HUES48 (cell line): Measurements from ENCODE around the gene EIF6.
A peak's percentile ranks its signal among the peaks of the same experiment; 100 is the strongest.

ENCODE experiments used
- H3K27ac ChIP-seq: one replicate; pipeline ENCODE4 v1.7.0; 2013; ENCODE audit warnings: low read depth, low read length, inconsistent platforms
- H3K27me3 ChIP-seq: 2 replicates; pipeline ENCODE4 v1.6.1; 2013; ENCODE audit warnings: mild to moderate bottlenecking, low read length; ENCODE audit not compliant: control insufficient read depth, insufficient read depth
- H3K36me3 ChIP-seq: 2 replicates; pipeline ENCODE4 v1.6.1; 2013; ENCODE audit warnings: low read length; ENCODE audit not compliant: control insufficient read depth, insufficient read depth
- H3K4me1 ChIP-seq: 2 replicates; pipeline ENCODE4 v1.6.1; 2013; ENCODE audit warnings: mild to moderate bottlenecking, low read length; ENCODE audit not compliant: control insufficient read depth, insufficient read depth
- H3K4me3 ChIP-seq: 2 replicates; pipeline ENCODE4 v1.5.1; 2013; ENCODE audit warnings: mild to moderate bottlenecking, low read depth, low read length
- H3K9ac ChIP-seq: 2 replicates; pipeline ENCODE4 v1.6.1; 2013; ENCODE audit warnings: mild to moderate bottlenecking, low read depth, low read length, moderate library complexity
- H3K9me3 ChIP-seq: 2 replicates; pipeline ENCODE4 v1.6.1; 2013; ENCODE audit warnings: low read length; ENCODE audit not compliant: control insufficient read depth, insufficient read depth

The EIF6 gene

GRCh38 chr20:35311409-35311808, 26.8 kb upstream of the EIF6 start:
- Histone ChIP-seq H3K27ac (peak overlapping the region; percentile 75), H3K9ac (no peak overlapping the region), H3K4me1 (peaks cover 28% of the 10 kb centered on the region), H3K27me3 (no peaks in the 10 kb centered on the region), H3K9me3 (no peaks in the 10 kb centered on the region), H3K4me3 (no peak overlapping the region), H3K36me3 (peaks cover 9% of the 10 kb centered on the region; the same call in 1 of the 2 replicates)

- no peak overlapping the region for H3K9ac ChIP-seq
- no peak overlapping the region for H3K27ac ChIP-seq
- no peaks in the 10 kb centered on the region for H3K27me3 ChIP-seq
- peaks cover 27% of the 10 kb centered on the region for H3K4me1 ChIP-seq
- peaks cover 7% of the 10 kb centered on the region for H3K36me3 ChIP-seq
- no peak overlapping the region for H3K4me3 ChIP-seq
- no peaks in the 10 kb centered on the region for H3K9me3 ChIP-seq
These were observed 23.4 kb upstream of the EIF6 start for GRCh38 chr20:35307666-35308653.

DNA sequence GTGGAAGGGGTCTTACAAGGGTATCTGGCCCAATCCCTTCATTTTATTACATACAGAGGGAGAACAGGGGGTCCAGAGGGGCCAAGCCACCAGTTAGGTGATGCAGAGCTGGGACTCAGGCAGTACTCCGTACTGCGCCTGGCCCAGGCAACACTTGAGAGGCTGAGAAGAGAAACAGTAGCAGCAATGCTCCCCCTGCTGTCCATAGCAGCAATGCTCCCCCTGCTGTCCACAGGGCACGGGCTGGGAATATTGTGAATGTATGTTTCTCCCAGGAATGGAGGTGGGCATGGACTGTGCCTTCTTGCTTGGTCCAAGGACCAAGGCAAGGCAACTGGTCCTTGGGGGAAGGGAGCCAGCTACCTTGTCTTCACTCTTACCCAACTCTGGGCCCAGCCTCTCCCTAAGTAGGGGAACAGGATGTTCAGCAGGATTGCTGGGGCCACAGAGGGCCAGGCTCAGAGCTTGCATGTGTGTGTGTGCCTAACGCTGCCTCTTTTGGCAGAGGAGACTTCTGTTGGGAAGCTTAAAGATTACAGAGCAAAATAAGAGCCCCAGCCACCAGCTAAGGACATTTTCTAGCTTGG, 22.5 kb upstream of the EIF6 start:
- Histone ChIP-seq H3K9ac (no peak overlapping the region), H3K4me1 (peaks cover 18% of the 10 kb centered on the region), H3K27ac (peak overlapping the region; percentile 43), H3K36me3 (peaks cover 7% of the 10 kb centered on the region), H3K4me3 (no peak overlapping the region), H3K9me3 (no peaks in the 10 kb centered on the region), H3K27me3 (no peaks in the 10 kb centered on the region)

DNA sequence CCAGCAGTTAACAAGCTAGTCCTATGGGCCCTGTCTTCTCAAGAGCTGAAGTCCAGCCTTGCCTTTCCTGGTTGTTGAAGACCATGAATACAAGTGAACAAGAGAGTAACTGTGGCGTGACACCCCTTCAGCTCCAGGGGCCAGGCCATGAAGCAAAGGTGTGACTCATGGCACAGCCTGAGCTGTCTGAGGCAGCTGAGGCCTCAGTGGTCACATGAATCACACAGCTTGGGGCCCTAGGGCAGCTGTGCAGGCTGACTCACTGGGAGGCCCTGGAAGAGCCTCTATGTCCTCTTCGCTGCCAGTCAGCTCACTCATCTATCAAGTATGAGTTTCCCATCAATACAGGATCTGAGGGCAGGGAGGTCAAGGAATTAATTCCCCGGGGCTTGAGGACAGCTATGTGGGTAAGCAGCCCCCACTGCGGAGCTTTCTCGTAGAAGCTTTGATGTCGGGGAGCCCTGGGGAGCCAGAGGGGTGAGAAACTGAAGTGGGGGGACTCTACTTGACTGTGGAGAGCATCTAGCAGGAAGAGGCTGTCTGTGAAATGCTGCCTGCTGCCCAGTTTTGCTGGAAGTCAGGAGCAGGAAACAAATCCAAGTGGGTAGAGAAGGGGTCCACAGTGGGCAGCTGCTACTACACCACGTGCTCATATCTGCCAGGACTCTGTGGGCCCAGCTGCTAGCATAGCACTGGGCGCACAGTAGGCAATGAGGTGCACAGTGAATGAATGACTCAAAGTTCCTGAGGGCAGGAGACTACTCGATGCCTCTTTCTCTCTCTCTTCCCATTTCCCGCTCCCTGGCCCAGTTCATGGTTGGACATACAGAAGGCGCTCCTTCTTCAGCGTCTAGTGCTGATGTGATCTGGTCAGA, 21.3 kb upstream of the EIF6 start:
- peaks cover 13% of the 10 kb centered on the region for H3K4me1 ChIP-seq

DNA sequence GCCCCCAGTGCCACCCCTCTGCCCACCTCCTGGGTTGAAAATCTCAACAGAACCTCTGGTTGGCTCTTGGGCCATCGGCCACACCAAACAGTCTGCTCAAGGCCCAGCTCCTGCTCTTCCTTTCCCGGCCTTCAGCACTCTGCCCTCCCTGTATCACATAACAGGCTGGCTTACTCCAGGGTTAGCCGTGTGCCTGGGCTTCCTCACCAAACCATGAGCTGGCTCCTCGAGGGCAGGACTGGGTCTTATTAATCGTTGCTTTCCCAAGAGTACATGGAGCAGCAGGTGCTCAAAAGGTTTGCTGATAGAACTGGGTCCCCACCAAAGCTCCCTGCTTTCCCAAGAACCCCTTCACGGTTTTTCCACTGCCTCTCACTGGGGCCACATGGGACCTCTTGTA, 20.4 kb upstream of the EIF6 start:
- no peak overlapping the region for H3K9ac ChIP-seq
- H3K9me3 ChIP-seq, result no peaks in the 10 kb centered on the region
- H3K4me1 ChIP-seq, result peaks cover 13% of the 10 kb centered on the region
- peak overlapping the region; percentile 31 for H3K27ac ChIP-seq
- peaks cover 7% of the 10 kb centered on the region for H3K36me3 ChIP-seq
- H3K27me3 ChIP-seq, result no peaks in the 10 kb centered on the region
- no peak overlapping the region for H3K4me3 ChIP-seq

More for the DNA sequence above, 21.3 kb upstream of the EIF6 start:
- H3K27ac ChIP-seq, result peak overlapping the region; percentile 31
- H3K9me3 ChIP-seq, result no peaks in the 10 kb centered on the region
- no peak overlapping the region for H3K9ac ChIP-seq
- H3K4me3 ChIP-seq, result no peak overlapping the region
- H3K27me3 ChIP-seq, result no peaks in the 10 kb centered on the region
- H3K36me3 ChIP-seq, result peaks cover 7% of the 10 kb centered on the region

GRCh38 chr20:35303735-35304491, 19.3 kb upstream of the EIF6 start:
- H3K4me1 ChIP-seq, result peaks cover 13% of the 10 kb centered on the region
- H3K9me3 ChIP-seq, result no peaks in the 10 kb centered on the region
- no peak overlapping the region for H3K9ac ChIP-seq
- H3K27ac ChIP-seq, result peak overlapping the region; percentile 32
- no peak overlapping the region for H3K4me3 ChIP-seq
- H3K36me3 ChIP-seq, result peaks cover 4% of the 10 kb centered on the region; the same call in 1 of the 2 replicates
- no peaks in the 10 kb centered on the region for H3K27me3 ChIP-seq

DNA sequence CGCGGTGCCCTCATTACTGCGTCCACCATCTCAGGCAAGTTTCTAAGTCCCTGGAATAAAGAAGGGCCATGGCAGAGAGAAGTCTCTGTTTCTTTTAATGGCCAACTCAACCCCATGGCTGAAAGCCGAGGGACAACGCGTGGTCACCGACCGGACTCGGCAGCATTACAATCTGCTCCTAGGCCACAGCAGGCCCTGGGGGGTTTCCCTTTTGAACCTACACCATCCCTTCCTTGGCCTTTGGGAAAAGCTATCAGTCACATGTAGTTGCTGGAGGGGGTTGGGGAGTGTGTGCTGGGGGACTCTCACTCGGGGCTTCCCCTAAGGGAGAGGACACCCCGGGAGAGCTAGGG, 18.8 kb upstream of the EIF6 start:
- H3K4me3 ChIP-seq, result no peak overlapping the region
- no peak overlapping the region for H3K27ac ChIP-seq
- no peaks in the 10 kb centered on the region for H3K9me3 ChIP-seq
- peaks cover 3% of the 10 kb centered on the region; the same call in 1 of the 2 replicates for H3K36me3 ChIP-seq
- no peak overlapping the region for H3K9ac ChIP-seq
- peaks cover 13% of the 10 kb centered on the region for H3K4me1 ChIP-seq
- H3K27me3 ChIP-seq, result no peaks in the 10 kb centered on the region

DNA sequence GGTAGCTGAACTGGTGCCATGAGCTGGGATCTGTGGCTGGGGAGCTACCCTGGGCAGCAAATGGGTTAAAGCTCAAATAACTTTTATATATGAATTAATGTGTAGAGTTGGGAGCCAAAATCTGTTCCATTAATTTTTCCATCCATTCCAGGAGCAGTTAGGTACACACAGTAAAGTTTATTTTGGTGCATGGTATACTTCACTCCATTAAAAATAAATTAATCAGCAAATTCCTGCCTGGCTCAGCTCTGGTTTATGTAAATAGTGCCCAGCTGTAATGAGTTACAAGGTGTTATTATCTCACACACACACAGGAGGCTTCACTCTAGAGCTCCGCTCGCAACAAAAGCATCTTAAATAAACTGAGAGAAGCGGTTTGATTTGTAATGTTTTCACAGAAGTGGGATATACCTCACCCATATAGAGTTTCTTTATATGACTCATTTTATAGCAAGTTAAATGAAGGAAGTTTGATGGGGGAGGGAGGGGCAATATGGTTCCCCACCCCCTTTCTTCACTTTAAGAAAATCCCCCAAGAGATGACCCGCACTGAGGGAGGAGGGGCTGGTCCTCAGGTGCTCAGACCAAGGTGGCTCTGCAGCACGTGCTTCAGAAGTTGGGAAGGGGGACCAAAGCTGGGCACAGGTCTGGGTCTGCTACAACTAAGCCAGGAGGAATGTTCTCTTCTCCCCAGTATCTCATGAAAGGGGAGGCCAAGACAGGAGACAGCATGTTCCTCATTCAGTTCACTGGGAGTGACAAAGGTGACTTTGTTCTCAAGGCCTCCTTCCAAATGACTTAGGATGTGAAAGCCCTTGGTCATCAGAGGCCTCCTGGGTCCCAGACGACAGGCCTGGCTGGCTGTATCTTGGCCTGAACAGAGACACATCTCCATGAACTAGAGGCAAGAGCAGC, 18.1 kb upstream of the EIF6 start:
- H3K27me3 ChIP-seq, result no peaks in the 10 kb centered on the region
- H3K9ac ChIP-seq, result no peak overlapping the region
- no peak overlapping the region for H3K27ac ChIP-seq
- no peaks in the 10 kb centered on the region for H3K9me3 ChIP-seq
- H3K36me3 ChIP-seq, result peaks cover 3% of the 10 kb centered on the region; the same call in 1 of the 2 replicates
- no peak overlapping the region for H3K4me3 ChIP-seq
- H3K4me1 ChIP-seq, result peaks cover 11% of the 10 kb centered on the region

- Histone ChIP-seq H3K36me3 (peaks cover 3% of the 10 kb centered on the region; the same call in 1 of the 2 replicates), H3K4me1 (peaks cover 4% of the 10 kb centered on the region; the same call in 1 of the 2 replicates), H3K27me3 (no peaks in the 10 kb centered on the region), H3K27ac (no peak overlapping the region), H3K9ac (no peak overlapping the region), H3K4me3 (no peak overlapping the region), H3K9me3 (no peaks in the 10 kb centered on the region)
These were observed 16.9 kb upstream of the EIF6 start for GRCh38 chr20:35301426-35301825.
